ENCODE data around the gene KCNH4. TPM values are rescaled to one million over a fixed set of nuclear protein-coding genes. Genes with fewer than 3 reads are reported as not detected.

The KCNH4 gene
- total and polyA plus RNA-seq, 9 of the 15 experiments (the other 6 are each of a cell fraction or from before 2014, with no cell fraction given): 0.10 to 1.8 (median 0.50) TPM

DNA sequence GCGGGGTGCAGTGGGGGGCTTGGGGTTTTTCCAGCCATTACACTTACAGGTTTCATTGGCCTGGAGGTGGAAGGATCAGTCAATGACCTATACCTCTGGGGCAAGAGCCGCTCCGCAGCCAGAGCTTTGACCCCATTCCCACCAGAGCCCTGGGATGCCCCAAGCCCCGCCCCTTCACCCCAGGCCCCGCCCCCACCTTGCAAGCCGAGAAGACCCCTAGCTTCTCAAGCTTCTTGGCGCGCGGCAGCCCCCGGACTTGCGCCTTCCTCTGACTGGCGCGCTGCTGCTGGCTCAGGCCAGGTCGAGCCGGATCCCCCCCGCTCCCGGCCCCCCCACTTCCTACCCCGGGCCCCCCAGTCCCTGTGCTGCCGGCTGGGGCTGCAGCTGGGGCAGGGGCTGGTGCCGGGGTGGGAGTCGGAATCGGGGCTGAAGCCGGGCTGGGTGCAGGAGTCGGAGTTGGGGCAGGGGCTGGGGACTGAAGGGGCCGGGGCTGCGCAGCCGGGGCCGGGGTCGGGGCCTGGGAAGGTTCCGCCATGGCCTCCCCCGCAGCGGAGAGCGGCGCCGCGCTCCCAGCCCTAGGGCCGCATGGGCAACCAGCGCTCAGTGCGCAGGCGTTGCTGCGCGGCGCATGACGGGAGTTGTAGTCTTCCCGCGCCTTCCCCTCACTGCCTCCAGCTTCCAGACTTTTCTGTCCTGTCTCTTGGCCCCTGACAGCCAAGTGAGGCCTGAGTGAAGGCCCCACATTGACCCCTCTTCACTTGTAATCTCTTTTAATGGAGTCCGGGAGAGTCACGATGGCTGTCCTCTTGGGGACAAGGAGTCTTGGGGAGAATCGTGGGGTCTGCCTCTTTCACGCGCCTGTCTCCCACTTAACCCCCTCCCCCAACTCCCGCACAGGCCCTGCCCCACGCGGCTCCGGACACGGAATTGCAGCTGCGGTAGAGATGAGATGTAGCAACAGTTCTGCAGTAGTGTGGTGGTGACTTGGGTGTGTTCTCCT is 59.9 kb downstream of the KCNH4 start, which contains the start of gene KAT2A (continued):
- TF ChIP-seq, protein P1, sequence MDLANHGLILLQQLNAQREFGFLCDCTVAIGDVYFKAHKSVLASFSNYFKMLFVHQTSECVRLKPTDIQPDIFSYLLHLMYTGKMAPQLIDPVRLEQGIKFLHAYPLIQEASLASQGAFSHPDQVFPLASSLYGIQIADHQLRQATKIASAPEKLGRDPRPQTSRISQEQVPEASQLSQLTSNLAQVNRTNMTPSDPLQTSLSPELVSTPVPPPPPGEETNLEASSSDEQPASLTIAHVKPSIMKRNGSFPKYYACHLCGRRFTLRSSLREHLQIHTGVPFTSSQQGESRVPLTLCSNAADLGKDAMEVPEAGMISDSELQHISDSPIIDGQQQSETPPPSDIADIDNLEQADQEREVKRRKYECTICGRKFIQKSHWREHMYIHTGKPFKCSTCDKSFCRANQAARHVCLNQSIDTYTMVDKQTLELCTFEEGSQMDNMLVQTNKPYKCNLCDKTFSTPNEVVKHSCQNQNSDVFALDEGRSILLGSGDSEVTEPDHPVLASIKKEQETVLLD (IDR thresholded peaks at IDR 0.05): peak; percentile 89
- TF ChIP-seq HDAC1 (IDR thresholded peaks at IDR 0.05) (peak in 1 of 2 experiments; percentile 55; a peak in 1 of 4 replicates), ZNF695 (CRISPR knock-in tag; IDR thresholded peaks at IDR 0.05) (no peak), THAP12 (CRISPR knock-in tag; IDR thresholded peaks at IDR 0.05) (0 out of 2 replicates have a peak, but pooled peaks have one; percentile 17), CREM (IDR thresholded peaks at IDR 0.05; ENCODE audit: low read depth) (peak; percentile 71), TGIF2 (CRISPR knock-in tag; IDR thresholded peaks at IDR 0.05) (no peak)

All from K562 (cell line).